GM21528 (cell line): ENCODE data around the gene TBC1D22A.

Experiments used
- ATAC-seq: cut with Tn5 transposase; IDR thresholded peaks from one replicate; pipeline ENCODE4 v1.9.1; 2021; ENCODE audit warnings: mild to moderate bottlenecking, moderate library complexity; ENCODE audit not compliant: unreplicated experiment, low FRiP score

The TBC1D22A gene

DNA sequence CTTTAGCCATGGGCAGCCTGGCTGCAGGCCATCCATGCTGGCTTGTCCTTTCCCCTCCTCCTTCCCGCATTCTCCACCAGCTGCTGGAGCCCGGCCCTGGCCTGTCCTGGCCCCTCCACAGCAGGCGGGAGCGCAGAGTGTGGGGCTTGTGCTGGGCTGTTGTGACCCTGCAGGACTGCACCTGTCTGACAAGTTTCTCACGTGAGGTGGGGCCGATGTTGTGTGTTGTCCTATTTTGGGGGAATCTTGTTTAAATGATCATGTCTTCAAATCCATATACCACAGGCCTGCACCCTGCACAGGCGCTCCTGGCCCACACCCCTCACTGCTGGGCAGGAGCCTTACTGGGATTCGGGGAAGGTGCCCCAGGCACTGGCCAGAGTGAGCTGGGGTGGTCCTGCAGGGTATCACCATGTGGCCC lies 30.4 kb downstream of the TBC1D22A start:
- no peak for ATAC-seq

GRCh38 chr22:46793497-46793896 lies 31.0 kb downstream of the TBC1D22A start:
- no peak for ATAC-seq

DNA sequence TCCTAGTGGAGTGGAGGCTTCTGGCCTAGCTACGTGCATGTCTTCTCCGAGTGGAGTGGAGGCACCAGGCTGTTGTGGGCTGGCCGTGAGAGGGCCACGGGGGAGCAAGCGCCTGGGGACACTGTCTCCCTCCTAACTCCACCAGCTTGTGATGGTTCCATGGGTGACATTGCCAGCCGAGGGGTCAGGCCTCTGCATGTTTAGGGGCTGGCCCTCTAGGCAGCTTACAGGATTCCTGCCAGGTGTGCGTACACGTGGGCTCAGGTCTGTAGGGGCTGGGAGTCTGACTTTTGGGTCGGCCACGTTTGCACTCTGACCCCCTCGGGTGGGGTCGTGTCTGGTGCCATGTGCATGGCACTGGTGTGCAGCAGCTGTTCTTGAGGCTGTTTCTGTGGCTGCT lies 31.6 kb downstream of the TBC1D22A start:
- no peak for ATAC-seq

GRCh38 chr22:46794491-46794890 lies 32.0 kb downstream of the TBC1D22A start:
- ATAC-seq, result no peak

DNA sequence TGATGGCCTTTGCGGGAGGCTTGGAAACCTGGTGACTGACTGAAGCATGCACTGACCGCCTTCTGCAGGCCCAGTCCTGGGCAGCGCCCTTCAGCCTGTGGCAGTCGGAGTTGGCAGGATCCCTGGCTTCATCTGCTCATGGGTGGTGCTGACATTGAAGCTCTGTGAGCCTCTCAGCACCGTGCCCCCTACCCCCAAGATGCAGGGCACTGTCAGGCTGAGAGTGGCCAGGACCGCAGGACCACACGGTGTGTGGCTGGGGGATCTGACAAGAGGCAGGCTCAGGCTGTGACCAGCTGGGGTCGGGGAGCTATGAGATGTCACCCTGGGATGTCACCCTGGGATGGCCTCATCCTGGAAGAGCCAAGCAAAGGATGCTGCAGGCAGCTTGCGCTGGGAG lies 32.7 kb downstream of the TBC1D22A start:
- ATAC-seq, result no peak

- no peak for ATAC-seq
Measured at GRCh38 chr22:46795845-46796565, 33.6 kb downstream of the TBC1D22A start.

DNA sequence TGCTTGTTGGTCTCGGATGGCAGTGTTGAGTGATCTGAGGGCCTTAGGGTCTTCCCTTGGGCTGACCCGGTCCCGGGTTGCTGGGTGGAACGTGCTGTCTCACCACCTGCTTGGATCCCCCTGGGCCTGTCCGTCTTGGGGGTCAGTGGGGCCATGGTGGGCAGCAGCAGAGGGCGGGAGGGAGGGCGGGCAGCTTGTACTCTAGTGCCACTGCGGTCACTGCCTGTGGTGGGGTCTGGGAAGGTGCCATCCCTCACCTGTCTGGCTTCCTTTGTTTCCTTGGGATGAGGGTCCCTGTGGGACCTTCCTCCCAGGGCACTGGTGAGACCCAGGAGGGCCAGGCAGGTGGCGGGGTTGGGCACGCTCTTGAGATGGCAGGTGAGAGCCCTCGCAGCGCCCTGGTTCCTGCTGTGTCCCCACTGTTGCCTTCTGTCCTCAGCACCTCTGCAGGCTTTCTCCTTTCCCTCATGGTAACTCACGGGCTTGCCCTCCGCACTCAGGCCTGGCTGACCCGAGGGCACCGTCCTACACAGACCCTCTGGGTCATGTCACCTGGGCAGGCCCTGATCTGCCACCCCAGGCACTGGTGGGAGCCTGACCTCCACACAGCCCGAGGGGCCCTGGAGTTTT lies 34.2 kb downstream of the TBC1D22A start:
- no peak for ATAC-seq

- no peak for ATAC-seq
Measured at GRCh38 chr22:46797355-46797754, 34.9 kb downstream of the TBC1D22A start.

DNA sequence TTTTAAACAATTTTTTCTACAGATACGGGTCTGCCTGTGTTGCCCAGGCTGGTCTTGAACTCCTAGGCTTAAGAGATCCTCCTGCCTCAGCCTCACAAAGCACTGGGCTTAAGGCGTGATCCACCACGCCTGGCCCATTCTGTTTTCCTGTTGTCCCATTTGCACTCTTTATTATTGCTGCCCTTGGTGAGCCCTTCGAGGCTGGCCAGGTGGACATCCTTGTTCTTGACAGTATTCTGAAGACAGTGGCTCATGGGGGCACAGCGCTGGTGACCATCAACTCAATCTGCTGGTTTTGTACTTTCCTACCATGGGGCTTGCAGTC lies 35.6 kb downstream of the TBC1D22A start:
- no peak for ATAC-seq

- ATAC-seq, result no peak
Measured at GRCh38 chr22:46798366-46799350, 36.2 kb downstream of the TBC1D22A start.

DNA sequence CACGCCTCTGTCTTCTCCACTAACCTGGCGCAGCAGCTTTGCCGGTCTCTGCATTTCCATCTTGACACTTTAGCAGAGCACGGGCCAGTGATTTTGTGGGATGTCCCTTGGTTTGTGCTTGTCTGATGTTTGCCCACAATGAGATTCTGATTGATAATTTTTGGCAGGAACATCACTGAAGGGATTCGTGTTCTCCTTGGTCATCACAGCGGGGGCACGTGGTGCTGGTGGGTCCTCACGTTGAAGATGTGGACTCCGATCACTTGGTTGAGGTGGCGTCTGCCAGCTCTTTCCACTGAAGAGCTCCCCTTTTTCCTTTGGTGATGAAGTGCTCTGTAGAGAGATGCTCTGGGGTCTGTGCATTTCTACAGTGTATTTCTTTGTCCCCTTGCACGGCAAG lies 37.2 kb downstream of the TBC1D22A start:
- no peak for ATAC-seq

- ATAC-seq, result no peak
Measured at GRCh38 chr22:46800102-46800857, 37.8 kb downstream of the TBC1D22A start.

GRCh38 chr22:46801331-46801811 lies 38.9 kb downstream of the TBC1D22A start:
- ATAC-seq, result no peak

- ATAC-seq, result no peak
Measured at GRCh38 chr22:46801826-46802607, 39.6 kb downstream of the TBC1D22A start.

DNA sequence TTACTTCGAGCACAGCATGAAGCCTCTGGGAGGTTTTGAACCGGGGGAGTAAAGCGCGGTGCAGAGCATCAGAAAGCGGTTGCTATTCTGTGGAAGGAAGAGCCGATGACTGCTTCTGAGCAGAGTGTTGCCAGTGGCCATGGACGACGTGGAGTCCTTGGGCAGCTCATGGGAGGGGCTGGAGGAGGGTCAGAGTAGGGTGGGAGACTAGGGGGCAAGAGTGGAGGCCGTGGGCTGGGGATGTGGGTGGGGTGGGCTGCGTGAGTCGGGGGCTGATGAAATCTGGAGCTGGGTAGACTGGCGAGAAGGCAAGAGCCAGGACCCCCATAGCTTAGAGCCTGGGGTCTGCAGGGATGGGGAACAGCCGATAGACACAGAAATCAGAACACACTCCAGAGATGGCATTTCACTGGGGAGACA lies 40.2 kb downstream of the TBC1D22A start:
- no peak for ATAC-seq

GRCh38 chr22:46803031-46803880 lies 40.8 kb downstream of the TBC1D22A start:
- ATAC-seq, result no peak

DNA sequence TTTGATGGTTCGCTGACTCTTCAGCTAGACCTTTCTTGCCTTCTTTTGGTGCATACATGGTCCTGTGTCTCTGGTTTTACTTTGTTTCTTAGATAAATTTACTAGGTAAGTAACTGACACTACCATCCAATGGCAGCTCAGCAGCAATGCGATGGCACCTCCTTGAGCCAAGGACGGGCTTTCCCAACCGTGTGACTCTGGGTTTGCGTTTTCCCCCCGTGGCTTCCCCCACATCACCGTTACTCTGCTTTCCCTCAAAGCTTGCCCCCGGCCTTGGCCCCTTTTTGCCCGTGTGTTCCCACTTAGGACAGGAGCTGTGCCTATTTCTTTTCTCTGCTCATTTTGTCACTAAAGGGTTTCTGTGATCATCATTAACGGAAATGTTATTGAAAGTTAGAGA lies 41.5 kb downstream of the TBC1D22A start:
- no peak for ATAC-seq

DNA sequence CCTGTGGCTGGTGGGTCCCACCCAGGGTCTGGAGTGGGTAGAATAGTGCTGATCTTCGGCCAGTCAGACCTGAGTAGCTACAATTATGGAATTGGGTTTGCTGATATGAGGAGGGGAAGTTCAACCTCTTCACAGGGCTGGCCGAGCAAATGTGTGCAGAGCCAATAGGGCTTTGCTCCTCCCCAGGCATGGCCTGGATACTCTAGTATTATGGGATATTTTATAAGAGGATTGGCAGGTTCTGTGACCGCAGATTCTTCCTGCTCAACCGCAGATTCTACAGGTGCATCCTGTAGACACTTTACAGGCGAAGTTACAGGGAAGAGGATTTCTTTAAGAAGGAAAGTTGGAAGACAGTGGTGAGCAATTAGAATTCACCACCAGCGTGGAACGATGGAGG lies 44.3 kb downstream of the TBC1D22A start:
- ATAC-seq, result no peak

DNA sequence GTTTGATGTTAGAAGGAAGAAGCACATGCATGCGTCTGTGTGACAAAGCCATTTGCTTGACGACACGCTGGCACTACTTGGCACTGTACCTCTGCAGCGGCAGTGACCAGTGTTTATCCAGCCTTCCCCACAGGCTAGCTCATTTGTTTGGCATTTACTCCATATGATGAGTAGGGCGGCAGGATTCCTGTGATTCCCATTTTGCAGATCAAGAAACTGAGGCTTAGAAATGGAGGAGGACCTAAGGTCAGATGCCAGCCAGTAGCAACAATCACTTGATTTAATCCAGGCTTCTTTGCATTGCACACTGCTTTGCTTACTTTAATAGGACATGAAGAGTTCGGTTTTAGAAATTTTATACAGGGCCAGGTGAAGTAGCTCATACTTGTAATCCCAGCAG lies 45.0 kb downstream of the TBC1D22A start:
- ATAC-seq, result no peak
